Calu3 (cell line): Measurements from ENCODE around the gene OR2V2. TPM values are rescaled to one million over a fixed set of nuclear protein-coding genes. Genes with fewer than 3 reads are reported as not detected.

Source experiments
- BruUV-seq: library from RNA; stranded (reverse); fragments of 400-500 nt; replicated peaks from 2 replicates; lab custom pipeline; 2021; lab: Mats Ljungman, UMichigan
- CTCF ChIA-PET: fragments of 300-600 bp; sonication (Branson Sonifier 250); formaldehyde crosslinking; loops from one replicate; lab custom pipeline; 2022; ENCODE audit warnings: antibody characterized with exemption; lab: Charles Lee
- DNase-seq: peaks from one replicate; pipeline ENCODE4 v3.0.0; 2022
- H3K27ac Mint-ChIP-seq: one replicate; pipeline ENCODE4 v1.8.0; 2022; ENCODE audit warnings: mixed read lengths; ENCODE audit not compliant: unreplicated experiment
- H3K27me3 Mint-ChIP-seq: one replicate; pipeline ENCODE4 v1.8.0; 2022; ENCODE audit warnings: mixed read lengths; ENCODE audit not compliant: unreplicated experiment
- H3K36me3 Mint-ChIP-seq: one replicate; pipeline ENCODE4 v1.8.0; 2022; ENCODE audit warnings: mild to moderate bottlenecking, moderate library complexity, mixed read lengths; ENCODE audit not compliant: insufficient read depth, unreplicated experiment
- H3K4me1 Mint-ChIP-seq: one replicate; pipeline ENCODE4 v1.8.0; 2022; ENCODE audit warnings: mild to moderate bottlenecking, low read depth, mixed read lengths; ENCODE audit not compliant: unreplicated experiment
- H3K4me3 Mint-ChIP-seq: one replicate; pipeline ENCODE4 v1.8.0; 2022; ENCODE audit warnings: mild to moderate bottlenecking, low read depth, moderate library complexity, mixed read lengths; ENCODE audit not compliant: unreplicated experiment
- H3K9me3 Mint-ChIP-seq: one replicate; pipeline ENCODE4 v1.8.0; 2022; ENCODE audit warnings: low read depth, mixed read lengths; ENCODE audit not compliant: unreplicated experiment
- CTCF ChIP-seq: fragments of 200-600 bp; IDR thresholded peaks from one replicate; pipeline ENCODE4 v1.8.0; 2022; ENCODE audit warnings: antibody characterized with exemption; ENCODE audit not compliant: unreplicated experiment
- intact Hi-C: fragments of 100-400 bp; cut with micrococcal nuclease; formaldehyde crosslinking; loops from one replicate; pipeline ENCODE4 v1.10.0; 2022; ENCODE audit not compliant: unreplicated experiment
- total RNA-seq: library from RNA; stranded (reverse); gene quantifications from 2 replicates; pipeline ENCODE4 v1.2.3, GENCODE V29; 2022

Gene OR2V2
- total RNA-seq, 1 experiment from 2014 or later, result not detected

GRCh38 chr5:181105391-181106025 is 41.9 kb upstream of the OR2V2 start:
- peaks cover 14% of the 10 kb centered on the region for H3K4me1 Mint-ChIP-seq

DNA sequence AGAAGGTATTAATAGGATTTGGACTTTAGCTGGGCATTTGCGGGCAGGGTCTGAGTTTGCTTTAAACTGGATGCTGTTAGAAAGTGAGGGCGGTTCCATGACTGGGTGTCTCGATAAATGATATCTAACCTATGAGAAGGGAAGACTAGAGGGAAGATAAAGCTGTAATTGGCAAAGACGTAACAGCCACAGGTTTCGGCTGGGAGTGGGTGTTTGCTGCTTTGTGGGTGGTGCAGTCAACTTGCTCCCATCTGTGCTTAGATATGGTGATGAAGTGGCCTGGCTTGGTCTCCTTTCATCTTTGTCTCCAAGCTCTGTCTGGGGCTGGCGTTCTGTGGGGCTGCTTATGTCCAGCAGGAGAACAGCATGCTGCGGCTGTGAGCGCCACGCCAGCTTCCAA is 39.7 kb upstream of the OR2V2 start:
- peaks cover 14% of the 10 kb centered on the region for H3K4me1 Mint-ChIP-seq
- no peak for DNase-seq
- H3K9me3 Mint-ChIP-seq, result no peaks in the 10 kb centered on the region
- no peak overlapping the region for H3K27ac Mint-ChIP-seq
- no peak for TF ChIP-seq CTCF
- CTCF ChIA-PET, result no interaction called here
- no TSS peak for BruUV-seq
- H3K36me3 Mint-ChIP-seq, result peaks cover 5% of the 10 kb centered on the region
- intact Hi-C loops, result no loop called here
- H3K27me3 Mint-ChIP-seq, result peaks cover 92% of the 10 kb centered on the region
- no peak overlapping the region for H3K4me3 Mint-ChIP-seq

More at GRCh38 chr5:181105391-181106025, 41.9 kb upstream of the OR2V2 start:
- intact Hi-C loops, result no loop called here
- Mint-ChIP-seq H3K9me3 (no peaks in the 10 kb centered on the region), H3K4me3 (no peak overlapping the region), H3K36me3 (peaks cover 5% of the 10 kb centered on the region), H3K27me3 (peaks cover 70% of the 10 kb centered on the region), H3K27ac (no peak overlapping the region)
- TF ChIP-seq CTCF, result no peak
- no peak for DNase-seq
- CTCF ChIA-PET, result no interaction called here
- BruUV-seq, result no TSS peak

GRCh38 chr5:181108578-181109165 is 38.7 kb upstream of the OR2V2 start:
- CTCF ChIA-PET, result no interaction called here
- Mint-ChIP-seq H3K27ac (no peak overlapping the region), H3K9me3 (no peaks in the 10 kb centered on the region), H3K4me3 (no peak overlapping the region), H3K27me3 (peaks cover 96% of the 10 kb centered on the region), H3K36me3 (peaks cover 5% of the 10 kb centered on the region), H3K4me1 (peaks cover 14% of the 10 kb centered on the region)
- BruUV-seq, result no TSS peak
- intact Hi-C loops, result no loop called here
- no peak for DNase-seq
- no peak for TF ChIP-seq CTCF

DNA sequence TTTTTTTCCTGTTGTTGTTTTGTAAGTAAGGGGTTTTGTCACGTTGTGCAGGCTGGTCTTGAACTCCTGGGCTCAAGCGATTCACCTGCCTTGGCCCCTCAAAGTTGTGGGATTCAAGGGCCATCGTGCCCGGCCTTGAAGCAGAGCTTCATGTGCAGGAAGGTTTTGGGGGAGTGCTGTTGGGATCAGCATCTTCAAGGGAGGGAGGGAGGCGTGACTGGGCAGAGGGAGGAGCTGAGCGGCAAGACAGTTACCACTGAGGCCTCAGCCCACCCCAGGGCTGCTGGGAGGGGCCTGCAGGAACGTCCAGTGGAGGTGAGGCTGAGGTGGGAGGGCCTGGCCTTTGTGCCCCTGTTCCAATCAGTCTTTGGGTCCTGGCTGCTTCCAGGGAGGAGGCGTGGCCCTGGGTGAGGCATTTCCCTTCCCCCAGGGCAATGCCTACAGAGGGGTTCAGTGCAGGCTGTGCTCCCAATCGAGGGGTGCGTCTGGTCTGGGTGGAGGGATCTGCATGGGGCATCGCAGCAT is 37.8 kb upstream of the OR2V2 start:
- intact Hi-C loops, result no loop called here
- H3K4me3 Mint-ChIP-seq, result no peak overlapping the region
- H3K9me3 Mint-ChIP-seq, result no peaks in the 10 kb centered on the region
- no peaks in the 10 kb centered on the region for H3K36me3 Mint-ChIP-seq
- no peak for DNase-seq
- H3K4me1 Mint-ChIP-seq, result peaks cover 5% of the 10 kb centered on the region
- H3K27me3 Mint-ChIP-seq, result peaks cover 96% of the 10 kb centered on the region
- CTCF ChIA-PET, result no interaction called here
- no peak overlapping the region for H3K27ac Mint-ChIP-seq
- BruUV-seq, result no TSS peak
- TF ChIP-seq CTCF, result no peak
